ENCODE measurements around the gene DAGLA. TPM values are rescaled to one million over a fixed set of nuclear protein-coding genes. Genes with fewer than 3 reads are reported as not detected.

DAGLA gene
- total and polyA plus RNA-seq, 2 of the 13 experiments (the other 11 are each of a cell fraction or from before 2014, with no cell fraction given): 2.6 to 3.9 TPM

- TF ChIP-seq ZNF280D (CRISPR knock-in tag; IDR thresholded peaks at IDR 0.05): peak; percentile 82; the same call in 1 of the 2 replicates
- no peak for TF ChIP-seq MAFG (CRISPR knock-in tag; IDR thresholded peaks at IDR 0.05)
- TF ChIP-seq PHF8 (CRISPR knock-in tag; IDR thresholded peaks at IDR 0.05): peak; percentile 86
- TF ChIP-seq DRAP1 (CRISPR knock-in tag; IDR thresholded peaks at IDR 0.05): peak; percentile 68; the same call in 1 of the 2 replicates
- peak; percentile 65 for TF ChIP-seq ZNF18 (CRISPR knock-in tag; IDR thresholded peaks at IDR 0.05; ENCODE audit: insufficient replicate concordance)
- peak; percentile 91; the same call in 1 of the 2 replicates for TF ChIP-seq CC2D1A (CRISPR knock-in tag; IDR thresholded peaks at IDR 0.05)
- TF ChIP-seq HOXA5 (CRISPR knock-in tag; IDR thresholded peaks at IDR 0.05): peak; percentile 93
- TF ChIP-seq ZNF770 (CRISPR knock-in tag; IDR thresholded peaks at IDR 0.05): no peak; the same call in 1 of the 2 replicates
- TF ChIP-seq ZNF276 (CRISPR knock-in tag; IDR thresholded peaks at IDR 0.05; ENCODE audit: low read depth): no peak; the same call in 1 of the 2 replicates
- peak; percentile 29; the same call in 1 of the 2 replicates for TF ChIP-seq ZNF784 (CRISPR knock-in tag; IDR thresholded peaks at IDR 0.05; ENCODE audit: borderline replicate concordance)
- TF ChIP-seq SNAI1 (CRISPR knock-in tag; IDR thresholded peaks at IDR 0.05; ENCODE audit: borderline replicate concordance): 0 out of 2 replicates have a peak, but pooled peaks have one; percentile 62
- TF ChIP-seq NFKBIZ (CRISPR knock-in tag; IDR thresholded peaks at IDR 0.05): 0 out of 2 replicates have a peak, but pooled peaks have one; percentile 54
- no peak for TF ChIP-seq RXRB (CRISPR knock-in tag; IDR thresholded peaks at IDR 0.05; ENCODE audit: borderline replicate concordance)
- no peak; the same call in 1 of the 2 replicates for TF ChIP-seq CHCHD3 (CRISPR knock-in tag; IDR thresholded peaks at IDR 0.05)
- TF ChIP-seq ZFP62 (CRISPR knock-in tag; IDR thresholded peaks at IDR 0.05): peak; percentile 22; the same call in 1 of the 2 replicates
- TF ChIP-seq RELA (CRISPR knock-in tag; IDR thresholded peaks at IDR 0.05): no peak
- TF ChIP-seq ZNF30 (CRISPR knock-in tag; IDR thresholded peaks at IDR 0.05): no peak
These were observed 112.3 kb downstream of the DAGLA start, which contains the start of the genes FEN1 and TMEM258 (continued) for GRCh38 chr11:61792310-61793082.
